Breast epithelium (tissue), 4 donors: ENCODE data around the gene GPR158. TPM values are rescaled to one million over a fixed set of nuclear protein-coding genes. Genes with fewer than 3 reads are reported as not detected.

Experiments used
- DNase-seq, 2 donors: peaks; one replicate each; pipeline ENCODE4 v3.0.0-alpha.2; 2019; ENCODE audit warnings: low spot score in 2 of 2
- H3K27ac ChIP-seq, 2 donors: fragments of 200-600 bp; sonication (generic) in 1 of 2; one replicate each; pipeline ENCODE4 v1.5.1; 2016 to 2019; ENCODE audit warnings: mild to moderate bottlenecking in 1 of 2
- H3K27me3 ChIP-seq, 2 donors: fragments of 200-600 bp; sonication (generic) in 1 of 2; one replicate each; pipeline versions ENCODE4 v1.5.1 to v1.6.0; 2017 to 2019; ENCODE audit warnings: control low read depth in 1 of 2, mild to moderate bottlenecking in 1 of 2
- H3K36me3 ChIP-seq: fragments of 200-600 bp; one replicate; pipeline ENCODE4 v1.5.1; 2019
- H3K4me1 ChIP-seq, 2 donors: fragments of 200-600 bp; sonication (generic); one replicate each; pipeline ENCODE4 v1.5.1; 2016 to 2019; ENCODE audit warnings: control low read depth in 1 of 2
- H3K4me3 ChIP-seq, 3 donors: fragments of 200-600 bp; sonication (generic); 1 replicate in 2 of 3; 2 replicates in 1 of 3; pipeline ENCODE4 v1.5.1; 2016 to 2019; ENCODE audit warnings: mild to moderate bottlenecking in 3 of 3, moderate library complexity in 2 of 3
- H3K9me3 ChIP-seq, 2 donors: fragments of 200-600 bp; sonication (generic) in 1 of 2; one replicate each; pipeline ENCODE4 v1.5.1; 2016 to 2019; ENCODE audit warnings: control low read depth in 1 of 2
- CTCF ChIP-seq, 3 donors: fragments of 450-650 bp; IDR thresholded peaks; one replicate each; pipeline ENCODE4 v1.5.1; 2016 to 2017; ENCODE audit warnings: antibody characterized with exemption in 3 of 3, mild to moderate bottlenecking in 3 of 3, moderate library complexity in 3 of 3
- POLR2A ChIP-seq: fragments of 450-650 bp; IDR thresholded peaks from one replicate; pipeline ENCODE4 v1.6.1; 2016; ENCODE audit warnings: antibody characterized with exemption, mild to moderate bottlenecking, moderate library complexity
- POLR2AphosphoS5 ChIP-seq, 3 donors: sonication (generic); formaldehyde crosslinking; IDR thresholded peaks; one replicate each; pipeline ENCODE4 v1.6.1; 2017; ENCODE audit warnings: antibody characterized with exemption in 3 of 3
- intact Hi-C: fragments of 100-400 bp; cut with DNase I; formaldehyde crosslinking; loops from one replicate; pipeline ENCODE4 v1.15.1; 2023; ENCODE audit warnings: low total_unique reads
- total RNA-seq, 3 donors: library from RNA; depleted of rRNA; stranded (reverse); fragments of >200 nt; gene quantifications; one replicate each; pipeline ENCODE4 v1.1.0, GENCODE V29; 2016

The GPR158 gene
- total RNA-seq, 3 donors from 2014 or later, result 0.16 to 0.29 TPM; not detected in 1

GRCh38 chr10:25177754-25178135, 2.9 kb downstream of the GPR158 start:
- Histone ChIP-seq H3K27ac (no peak overlapping the region), H3K27me3 (peaks cover 7 to 36% of the 10 kb centered on the region in 2 donors), H3K9me3 (no peaks in the 10 kb centered on the region), H3K4me3 (no peak overlapping the region), H3K36me3 (no peaks in the 10 kb centered on the region), H3K4me1 (peaks cover 0 to 6% of the 10 kb centered on the region in 2 donors)
- intact Hi-C loops, result no loop called here
- TF ChIP-seq POLR2AphosphoS5 (IDR thresholded peaks at IDR 0.05), result no peak
- TF ChIP-seq CTCF (IDR thresholded peaks at IDR 0.05), result no peak
- TF ChIP-seq POLR2A, result no peak
- DNase-seq, result no peak

- H3K4me3 ChIP-seq, result no peak overlapping the region
- H3K27ac ChIP-seq, result no peak overlapping the region
- TF ChIP-seq POLR2A, result no peak
- no peak for TF ChIP-seq POLR2AphosphoS5 (IDR thresholded peaks at IDR 0.05)
- TF ChIP-seq CTCF (IDR thresholded peaks at IDR 0.05), result no peak
- intact Hi-C loops, result no loop called here
- H3K4me1 ChIP-seq, result peaks cover 0 to 6% of the 10 kb centered on the region in 2 donors
- DNase-seq, result no peak
- no peaks in the 10 kb centered on the region for H3K9me3 ChIP-seq
- no peaks in the 10 kb centered on the region for H3K36me3 ChIP-seq
- peaks cover 7 to 36% of the 10 kb centered on the region in 2 donors for H3K27me3 ChIP-seq
These were observed 3.6 kb downstream of the GPR158 start for GRCh38 chr10:25178411-25178810.

- no peaks in the 10 kb centered on the region for H3K9me3 ChIP-seq
- no peak for DNase-seq
- no peak for TF ChIP-seq POLR2A
- TF ChIP-seq POLR2AphosphoS5 (IDR thresholded peaks at IDR 0.05), result no peak
- no peak overlapping the region for H3K27ac ChIP-seq
- no peaks in the 10 kb centered on the region for H3K4me1 ChIP-seq
- H3K4me3 ChIP-seq, result no peak overlapping the region
- intact Hi-C loops, result no loop called here
- no peaks in the 10 kb centered on the region for H3K36me3 ChIP-seq
- H3K27me3 ChIP-seq, result peaks cover 4 to 29% of the 10 kb centered on the region in 2 donors
These were observed 6.0 kb downstream of the GPR158 start for GRCh38 chr10:25180801-25181200.

GRCh38 chr10:25182636-25183035, 7.8 kb downstream of the GPR158 start:
- intact Hi-C loops, result no loop called here
- H3K36me3 ChIP-seq, result no peaks in the 10 kb centered on the region
- DNase-seq, result no peak
- H3K27ac ChIP-seq, result no peak overlapping the region
- no peak overlapping the region for H3K4me3 ChIP-seq
- TF ChIP-seq CTCF (IDR thresholded peaks at IDR 0.05) (no peak), POLR2A (no peak), POLR2AphosphoS5 (IDR thresholded peaks at IDR 0.05) (no peak)
- peaks cover 0 to 11% of the 10 kb centered on the region in 2 donors for H3K27me3 ChIP-seq
- H3K4me1 ChIP-seq, result no peaks in the 10 kb centered on the region
- H3K9me3 ChIP-seq, result no peaks in the 10 kb centered on the region

GRCh38 chr10:25191162-25191895, 16.5 kb downstream of the GPR158 start:
- no peak for DNase-seq
- TF ChIP-seq POLR2AphosphoS5 (IDR thresholded peaks at IDR 0.05) (no peak), CTCF (IDR thresholded peaks at IDR 0.05) (no peak), POLR2A (no peak)
- H3K27ac ChIP-seq, result no peak overlapping the region

More at GRCh38 chr10:25191162-25191895, 16.5 kb downstream of the GPR158 start:
- H3K4me3 ChIP-seq, result no peak overlapping the region
- no peaks in the 10 kb centered on the region for H3K27me3 ChIP-seq
- no peaks in the 10 kb centered on the region for H3K4me1 ChIP-seq
- H3K36me3 ChIP-seq, result no peaks in the 10 kb centered on the region
- peaks cover 0 to 5% of the 10 kb centered on the region in 2 donors for H3K9me3 ChIP-seq
- intact Hi-C loops, result no loop called here
